K562 (cell line): ENCODE results near the gene LIPE. TPM values are rescaled to one million over a fixed set of nuclear protein-coding genes. Genes with fewer than 3 reads are reported as not detected.

ENCODE experiments used
- RBM14 ChIP-seq: fragments of 200-400 bp; formaldehyde crosslinking; IDR thresholded peaks from 2 replicates; pipeline ENCODE4 v1.6.1; 2018; ENCODE audit warnings: low read depth, mild to moderate bottlenecking, low read length, moderate library complexity, borderline replicate concordance; ENCODE audit not compliant: insufficient read depth
- ZNF436 ChIP-seq: fragments of 250-450, 450-650 bp; sonication (Bioruptor Pico); formaldehyde crosslinking; IDR thresholded peaks from 2 replicates; pipeline ENCODE4 v1.7.0; 2020; ENCODE audit warnings: mild to moderate bottlenecking
- ZNF589 ChIP-seq: fragments of 200-800 bp; sonication (Bioruptor generic); IDR thresholded peaks from 2 replicates; pipeline ENCODE4 v1.6.1; 2016; ENCODE audit warnings: low read depth, missing genetic modification characterization, missing compliant biosample characterization
- ZNF717 ChIP-seq: fragments of 250-450 bp; sonication (Bioruptor Pico); IDR thresholded peaks from 2 replicates; pipeline ENCODE4 v1.5.0; 2021
- polyA plus RNA-seq, 8 experiments: library from polyadenylated mRNA; depleted of rRNA in 4 of 8; stranded (reverse) in 5 of 8; unstranded in 3 of 8; fragments of >200 nt; fragmentation: Nextera tagmentation in 2 of 8; fragmentation: Illumina TruSeq in 1 of 8; extraction: Ambion mirVana in 2 of 8; extraction: Trizol in 1 of 8; gene quantifications; 2 replicates each; pipeline versions ENCODE4 v1.2.1 to v1.2.3, GENCODE V29; 2011 to 2014; ENCODE audit warnings: inconsistent platforms in 1 of 8, missing spikeins in 1 of 8
- total RNA-seq, 7 experiments: library from RNA; depleted of rRNA in 6 of 7; stranded (reverse); fragments of >200 nt in 6 of 7; fragmentation: Illumina TruSeq in 2 of 7; extraction: Trizol in 2 of 7; gene quantifications; 2 replicates each; pipeline versions ENCODE4 v1.2.1 to v1.2.3, GENCODE V29; 2011 to 2021; ENCODE audit warnings: low replicate concordance in 1 of 7
- TF ChIP-seq, protein P1 (sequence below): sonication (generic); formaldehyde crosslinking; IDR thresholded peaks from 2 replicates; pipeline ENCODE4 v1.8.1; 2023; ENCODE audit warnings: missing genetic modification reagents, mild to moderate bottlenecking, borderline replicate concordance
- TF ChIP-seq, protein P2 (sequence below): fragments of 250-450 bp; sonication (Bioruptor Pico); IDR thresholded peaks from 2 replicates; pipeline ENCODE4 v1.5.0; 2020; ENCODE audit warnings: mild to moderate bottlenecking

LIPE gene
- total and polyA plus RNA-seq, 9 of the 15 experiments (the other 6 are each of a cell fraction or from before 2014, with no cell fraction given), result 0.22 TPM; not detected in 8

DNA sequence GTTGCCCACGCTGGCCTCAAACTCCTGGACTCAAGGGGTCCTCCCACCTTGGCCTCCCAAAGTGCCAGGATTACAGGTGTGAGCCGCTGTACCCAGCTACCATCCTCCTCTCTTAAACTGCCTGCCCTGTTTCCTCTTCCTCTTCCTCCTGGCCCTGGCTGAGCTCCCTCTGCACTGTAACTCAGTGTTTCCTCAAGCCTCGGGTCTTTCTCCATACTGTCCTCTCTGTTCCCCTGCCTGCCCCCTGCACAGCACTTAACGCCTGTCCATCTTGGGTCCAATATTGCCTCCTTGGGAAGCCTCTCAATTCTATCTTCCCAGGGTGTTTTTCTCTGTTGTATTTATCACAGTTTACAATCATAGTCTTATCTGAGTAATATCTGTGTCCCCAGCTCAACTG is 6.1 kb downstream of the LIPE start (continued):
- TF ChIP-seq, protein P1, sequence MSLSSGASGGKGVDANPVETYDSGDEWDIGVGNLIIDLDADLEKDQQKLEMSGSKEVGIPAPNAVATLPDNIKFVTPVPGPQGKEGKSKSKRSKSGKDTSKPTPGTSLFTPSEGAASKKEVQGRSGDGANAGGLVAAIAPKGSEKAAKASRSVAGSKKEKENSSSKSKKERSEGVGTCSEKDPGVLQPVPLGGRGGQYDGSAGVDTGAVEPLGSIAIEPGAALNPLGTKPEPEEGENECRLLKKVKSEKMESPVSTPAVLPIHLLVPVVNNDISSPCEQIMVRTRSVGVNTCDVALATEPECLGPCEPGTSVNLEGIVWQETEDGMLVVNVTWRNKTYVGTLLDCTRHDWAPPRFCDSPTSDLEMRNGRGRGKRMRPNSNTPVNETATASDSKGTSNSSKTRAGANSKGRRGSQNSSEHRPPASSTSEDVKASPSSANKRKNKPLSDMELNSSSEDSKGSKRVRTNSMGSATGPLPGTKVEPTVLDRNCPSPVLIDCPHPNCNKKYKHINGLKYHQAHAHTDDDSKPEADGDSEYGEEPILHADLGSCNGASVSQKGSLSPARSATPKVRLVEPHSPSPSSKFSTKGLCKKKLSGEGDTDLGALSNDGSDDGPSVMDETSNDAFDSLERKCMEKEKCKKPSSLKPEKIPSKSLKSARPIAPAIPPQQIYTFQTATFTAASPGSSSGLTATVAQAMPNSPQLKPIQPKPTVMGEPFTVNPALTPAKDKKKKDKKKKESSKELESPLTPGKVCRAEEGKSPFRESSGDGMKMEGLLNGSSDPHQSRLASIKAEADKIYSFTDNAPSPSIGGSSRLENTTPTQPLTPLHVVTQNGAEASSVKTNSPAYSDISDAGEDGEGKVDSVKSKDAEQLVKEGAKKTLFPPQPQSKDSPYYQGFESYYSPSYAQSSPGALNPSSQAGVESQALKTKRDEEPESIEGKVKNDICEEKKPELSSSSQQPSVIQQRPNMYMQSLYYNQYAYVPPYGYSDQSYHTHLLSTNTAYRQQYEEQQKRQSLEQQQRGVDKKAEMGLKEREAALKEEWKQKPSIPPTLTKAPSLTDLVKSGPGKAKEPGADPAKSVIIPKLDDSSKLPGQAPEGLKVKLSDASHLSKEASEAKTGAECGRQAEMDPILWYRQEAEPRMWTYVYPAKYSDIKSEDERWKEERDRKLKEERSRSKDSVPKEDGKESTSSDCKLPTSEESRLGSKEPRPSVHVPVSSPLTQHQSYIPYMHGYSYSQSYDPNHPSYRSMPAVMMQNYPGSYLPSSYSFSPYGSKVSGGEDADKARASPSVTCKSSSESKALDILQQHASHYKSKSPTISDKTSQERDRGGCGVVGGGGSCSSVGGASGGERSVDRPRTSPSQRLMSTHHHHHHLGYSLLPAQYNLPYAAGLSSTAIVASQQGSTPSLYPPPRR (CRISPR knock-in tag), result no peak
- TF ChIP-seq ZNF589 (CRISPR knock-in tag), result no peak
- TF ChIP-seq, protein P2, sequence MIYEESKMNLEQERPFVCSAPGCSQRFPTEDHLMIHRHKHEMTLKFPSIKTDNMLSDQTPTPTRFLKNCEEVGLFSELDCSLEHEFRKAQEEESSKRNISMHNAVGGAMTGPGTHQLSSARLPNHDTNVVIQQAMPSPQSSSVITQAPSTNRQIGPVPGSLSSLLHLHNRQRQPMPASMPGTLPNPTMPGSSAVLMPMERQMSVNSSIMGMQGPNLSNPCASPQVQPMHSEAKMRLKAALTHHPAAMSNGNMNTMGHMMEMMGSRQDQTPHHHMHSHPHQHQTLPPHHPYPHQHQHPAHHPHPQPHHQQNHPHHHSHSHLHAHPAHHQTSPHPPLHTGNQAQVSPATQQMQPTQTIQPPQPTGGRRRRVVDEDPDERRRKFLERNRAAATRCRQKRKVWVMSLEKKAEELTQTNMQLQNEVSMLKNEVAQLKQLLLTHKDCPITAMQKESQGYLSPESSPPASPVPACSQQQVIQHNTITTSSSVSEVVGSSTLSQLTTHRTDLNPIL (CRISPR knock-in tag), result no peak
- TF ChIP-seq RBM14, result no peak
- no peak for TF ChIP-seq ZNF436 (CRISPR knock-in tag)
- no peak for TF ChIP-seq ZNF717 (CRISPR knock-in tag)
